Astrocyte of the cerebellum (primary cell): Measurements from ENCODE around the gene ODAD4.

ENCODE experiments used
- DNase-seq: peaks from one replicate; pipeline ENCODE4 v3.0.0-alpha.2; 2011; ENCODE audit warnings: low read depth
- H3K4me3 ChIP-seq: 2 replicates; pipeline ENCODE4 v1.5.1; 2011; ENCODE audit warnings: mild to moderate bottlenecking, low read depth, low read length, moderate library complexity
- in situ Hi-C: cut with HindIII; loops from 2 replicates; pipeline ENCODE4 v1.10.0; 2017; ENCODE audit warnings: low sequenced_read_pairs
- TF ChIP-seq, protein P1 (sequence below): IDR thresholded peaks from 2 replicates; pipeline ENCODE4 v1.5.1; 2012; ENCODE audit warnings: low read length, low read depth, moderate library complexity, mild to moderate bottlenecking; ENCODE audit errors: missing control alignments

ODAD4 gene

DNA sequence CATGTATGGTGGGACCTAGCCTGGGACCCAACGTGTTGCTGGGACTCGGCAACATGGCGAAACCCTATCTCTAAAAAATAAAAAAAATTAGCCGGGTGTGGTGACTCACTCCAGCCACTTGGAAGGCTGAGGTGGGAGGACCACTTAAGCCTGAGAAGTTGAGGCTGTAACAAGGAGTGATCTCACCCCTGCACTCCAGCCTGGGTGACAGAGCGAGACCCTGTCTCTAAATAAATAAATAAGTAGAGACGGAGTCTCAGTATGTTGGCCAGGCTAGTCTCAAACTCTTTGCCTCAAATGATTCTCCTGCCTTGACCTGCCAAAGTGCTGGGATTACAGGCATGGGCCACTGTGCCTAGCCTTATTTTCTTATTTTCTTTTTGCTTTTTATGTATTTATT lies 26.1 kb downstream of the ODAD4 start:
- in situ Hi-C loops: loop anchor here (25.0 kb wide), 1 partner anchor 219 kb away; the partner anchor contains the start of gene HAP1
- DNase-seq: no peak
- H3K4me3 ChIP-seq: no peak overlapping the region
- TF ChIP-seq, protein P1, sequence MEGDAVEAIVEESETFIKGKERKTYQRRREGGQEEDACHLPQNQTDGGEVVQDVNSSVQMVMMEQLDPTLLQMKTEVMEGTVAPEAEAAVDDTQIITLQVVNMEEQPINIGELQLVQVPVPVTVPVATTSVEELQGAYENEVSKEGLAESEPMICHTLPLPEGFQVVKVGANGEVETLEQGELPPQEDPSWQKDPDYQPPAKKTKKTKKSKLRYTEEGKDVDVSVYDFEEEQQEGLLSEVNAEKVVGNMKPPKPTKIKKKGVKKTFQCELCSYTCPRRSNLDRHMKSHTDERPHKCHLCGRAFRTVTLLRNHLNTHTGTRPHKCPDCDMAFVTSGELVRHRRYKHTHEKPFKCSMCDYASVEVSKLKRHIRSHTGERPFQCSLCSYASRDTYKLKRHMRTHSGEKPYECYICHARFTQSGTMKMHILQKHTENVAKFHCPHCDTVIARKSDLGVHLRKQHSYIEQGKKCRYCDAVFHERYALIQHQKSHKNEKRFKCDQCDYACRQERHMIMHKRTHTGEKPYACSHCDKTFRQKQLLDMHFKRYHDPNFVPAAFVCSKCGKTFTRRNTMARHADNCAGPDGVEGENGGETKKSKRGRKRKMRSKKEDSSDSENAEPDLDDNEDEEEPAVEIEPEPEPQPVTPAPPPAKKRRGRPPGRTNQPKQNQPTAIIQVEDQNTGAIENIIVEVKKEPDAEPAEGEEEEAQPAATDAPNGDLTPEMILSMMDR: no peak

DNA sequence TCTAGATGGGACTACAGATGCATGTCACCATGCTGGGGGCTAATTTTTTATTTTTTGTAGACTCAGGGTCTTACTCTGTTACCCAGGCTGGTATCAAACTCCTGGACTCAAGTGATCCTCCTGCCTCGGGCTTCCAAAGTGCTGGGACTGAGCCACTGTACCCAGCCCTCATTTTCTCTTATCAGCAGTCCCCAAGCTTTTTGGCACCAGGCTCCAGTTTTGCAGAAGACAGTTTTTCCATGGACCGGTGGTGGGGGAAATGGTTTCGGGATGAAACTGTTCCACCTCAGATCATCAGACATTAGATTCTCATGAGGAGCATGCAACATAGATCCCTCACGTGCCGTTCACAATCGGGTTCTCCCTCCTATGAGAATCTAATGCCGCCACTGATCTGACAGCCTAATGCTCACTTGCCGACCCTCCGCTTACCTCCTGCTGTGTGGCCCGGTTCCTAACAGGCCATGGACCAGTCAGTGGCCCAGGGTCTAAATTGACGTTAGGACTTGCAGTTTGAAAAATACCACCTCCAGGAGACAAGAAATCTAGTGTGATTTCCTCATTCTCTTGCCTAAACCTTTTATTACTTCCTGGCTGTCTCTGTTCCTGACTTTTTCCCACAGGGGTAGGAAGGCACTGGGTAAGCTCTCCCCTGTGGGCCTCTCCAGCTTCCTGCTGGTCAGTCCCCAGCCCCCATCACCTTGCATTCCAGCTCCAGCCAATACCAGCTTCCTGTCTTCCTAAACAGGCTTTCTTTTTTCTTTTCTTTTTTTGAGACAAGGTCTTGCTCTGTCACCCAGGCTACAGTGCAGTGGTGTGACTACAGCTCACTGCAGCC lies 26.8 kb downstream of the ODAD4 start:
- no peak for DNase-seq
- in situ Hi-C loops: loop anchor here (25.0 kb wide), 1 partner anchor 220 kb away; the partner anchor contains the start of gene HAP1
- TF ChIP-seq, protein P1: no peak
- no peak overlapping the region for H3K4me3 ChIP-seq

DNA sequence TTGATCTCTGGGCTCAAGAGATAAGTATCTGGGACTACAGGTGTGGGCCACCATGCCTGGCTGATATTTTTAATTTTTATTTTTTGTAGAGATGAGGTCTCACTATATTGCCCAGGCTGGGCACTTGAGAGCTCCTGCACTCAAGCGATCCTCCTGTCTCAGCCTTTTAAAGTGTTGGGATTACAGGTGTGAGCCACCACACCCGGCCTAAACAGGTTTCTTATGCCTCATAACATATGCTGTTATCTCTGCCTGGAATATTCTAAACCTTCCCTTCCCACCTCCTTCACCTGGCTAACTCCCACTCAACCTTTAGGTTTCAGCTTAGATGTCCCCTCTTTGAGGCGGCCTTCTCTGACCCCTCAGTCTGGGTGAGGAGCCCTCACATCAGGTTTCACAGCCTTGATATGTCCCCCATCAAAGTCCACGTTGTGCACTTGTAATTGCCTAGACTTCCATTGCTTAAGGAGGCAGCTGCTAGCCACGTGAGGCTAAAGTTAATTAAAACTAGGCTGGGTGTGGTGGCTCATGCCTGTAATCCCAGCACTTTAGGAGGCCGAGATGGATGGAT lies 27.5 kb downstream of the ODAD4 start:
- in situ Hi-C loops: loop anchor here (25.0 kb wide), 1 partner anchor 221 kb away; the partner anchor contains the start of gene HAP1
- no peak for DNase-seq
- no peak overlapping the region for H3K4me3 ChIP-seq
- TF ChIP-seq, protein P1: no peak

DNA sequence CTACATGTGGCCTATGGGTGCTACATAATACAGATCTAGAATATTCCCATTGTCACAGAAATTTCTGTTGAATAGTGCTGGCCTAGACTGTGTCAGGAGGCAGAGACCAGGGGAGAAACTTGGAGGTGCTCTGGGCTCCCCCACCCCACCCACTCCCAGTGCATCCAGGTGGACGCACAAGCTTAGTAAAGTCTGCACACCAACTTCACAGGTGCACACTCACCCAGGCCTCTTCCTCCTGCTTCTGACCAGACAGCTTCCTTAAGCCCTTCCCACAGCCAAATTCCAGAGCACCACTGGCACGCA lies 28.6 kb downstream of the ODAD4 start:
- no peak overlapping the region for H3K4me3 ChIP-seq
- in situ Hi-C loops: loop anchor here (25.0 kb wide), 1 partner anchor 222 kb away; the partner anchor contains the start of gene HAP1
- TF ChIP-seq, protein P1: no peak
- DNase-seq: no peak

DNA sequence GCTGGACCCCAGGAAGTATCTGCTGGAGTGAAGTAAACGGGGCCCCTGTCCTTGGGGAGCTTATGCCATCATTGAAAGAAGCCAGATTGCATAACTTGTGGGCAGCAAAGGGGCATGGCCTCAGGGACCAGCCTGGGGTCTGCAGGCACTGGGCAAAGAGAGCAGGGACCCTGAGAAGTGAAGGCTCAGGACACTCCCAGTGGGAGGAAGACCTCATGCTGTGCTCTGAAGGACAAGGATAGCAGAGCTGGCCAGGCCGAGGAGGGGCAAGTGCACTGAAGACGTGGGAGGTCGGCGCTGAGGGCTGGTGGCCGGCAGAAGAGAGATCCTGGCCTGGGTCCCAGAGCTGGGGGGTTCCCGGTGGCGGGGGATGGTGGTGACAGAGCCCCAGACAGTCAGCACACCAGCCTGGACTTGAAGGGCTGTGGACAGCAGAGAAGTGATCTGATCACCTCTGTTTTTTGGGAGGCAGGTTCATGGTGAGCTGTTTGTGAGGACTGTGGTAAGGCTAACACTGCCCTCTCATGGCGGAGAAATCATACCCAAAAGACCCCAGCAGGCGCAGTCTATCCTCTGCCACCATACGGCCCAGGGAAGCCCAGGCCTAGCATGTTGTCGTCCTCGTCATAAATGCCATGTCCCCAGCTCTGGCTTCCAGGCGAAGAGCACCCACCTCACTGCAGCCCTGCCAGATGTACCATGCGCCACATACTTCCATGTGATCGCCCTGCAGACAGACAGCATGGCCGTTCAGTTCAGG lies 29.1 kb downstream of the ODAD4 start:
- TF ChIP-seq, protein P1: peak; percentile 64

DNA sequence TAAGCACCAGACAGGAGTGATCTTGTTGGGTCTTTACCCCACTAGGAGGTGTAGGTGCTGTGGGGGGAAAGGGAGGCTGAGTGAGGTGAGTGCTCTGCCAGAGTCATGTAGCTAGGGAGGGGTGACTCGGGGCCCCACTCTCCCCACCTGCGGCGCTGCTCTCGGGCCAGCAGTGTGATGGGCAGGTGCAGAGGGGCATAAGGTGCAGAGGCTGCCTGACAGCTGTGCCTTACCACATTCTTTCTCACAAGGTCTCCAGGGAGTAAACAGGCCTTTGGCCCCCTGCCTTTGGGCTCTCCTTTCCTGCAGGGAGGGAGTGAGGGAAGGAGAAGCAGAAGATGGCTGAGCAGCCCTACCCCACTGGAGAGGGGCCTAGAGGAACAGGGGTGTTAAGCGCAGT lies 31.7 kb downstream of the ODAD4 start:
- no peak overlapping the region for H3K4me3 ChIP-seq
- in situ Hi-C loops: loop anchor here (25.0 kb wide), 1 partner anchor 225 kb away; the partner anchor contains the start of gene HAP1

More for the DNA sequence above, 29.1 kb downstream of the ODAD4 start:
- H3K4me3 ChIP-seq: no peak overlapping the region
- DNase-seq: peak; percentile 37
- in situ Hi-C loops: loop anchor here (25.0 kb wide), 1 partner anchor 222 kb away; the partner anchor contains the start of gene HAP1

More for the DNA sequence above, 31.7 kb downstream of the ODAD4 start:
- TF ChIP-seq, protein P1: no peak
- DNase-seq: no peak
